Coronary artery (tissue), 2 donors: ENCODE data around the gene NOM1.
"Not testable (repeated sequence)": the region's sequence is repeated elsewhere in the genome, so short reads cannot be mapped to it uniquely, and the experiment has no call there.

Experiments
- DNase-seq: peaks from one replicate; pipeline ENCODE4 v3.0.0-alpha.2; 2017; ENCODE audit warnings: low spot score
- H3K27ac ChIP-seq, 2 donors: fragments of 200-600 bp; sonication (generic); one replicate each; pipeline ENCODE4 v1.5.1; 2016 to 2019
- H3K4me3 ChIP-seq: fragments of 200-600 bp; sonication (generic); 2 replicates; pipeline ENCODE4 v1.5.1; 2016; ENCODE audit warnings: mild to moderate bottlenecking, moderate library complexity
- CTCF ChIP-seq: fragments of 200-600 bp; sonication (generic); IDR thresholded peaks from one replicate; pipeline ENCODE4 v1.5.1; 2019; ENCODE audit warnings: antibody characterized with exemption

The NOM1 gene

GRCh38 chr7:156943091-156944041, 6.1 kb upstream of the NOM1 start:
- H3K4me3 ChIP-seq: no peak overlapping the region

GRCh38 chr7:156944876-156945275, 4.6 kb upstream of the NOM1 start:
- no peak overlapping the region for H3K4me3 ChIP-seq
- TF ChIP-seq CTCF: no peak

More at GRCh38 chr7:156943091-156944041, 6.1 kb upstream of the NOM1 start:
- H3K27ac ChIP-seq: no peak overlapping the region
- DNase-seq: no peak
- no peak for TF ChIP-seq CTCF

GRCh38 chr7:156947120-156947843, 2.2 kb upstream of the NOM1 start:
- no peak for DNase-seq
- Histone ChIP-seq H3K27ac (no peak overlapping the region), H3K4me3 (no peak overlapping the region)
- TF ChIP-seq CTCF: no peak

More at GRCh38 chr7:156944876-156945275, 4.6 kb upstream of the NOM1 start:
- no peak for DNase-seq
- no peak overlapping the region for H3K27ac ChIP-seq

- TF ChIP-seq CTCF: no peak
- peak overlapping the region; percentile 93 for H3K4me3 ChIP-seq
- no peak for DNase-seq
- H3K27ac ChIP-seq: no peak overlapping the region
Observed at GRCh38 chr7:156948361-156948760, 1.2 kb upstream of the NOM1 start.

- peak overlapping the region; percentile 93 for H3K4me3 ChIP-seq
- no peak for DNase-seq
- H3K27ac ChIP-seq: no peak overlapping the region
- TF ChIP-seq CTCF: no peak
Observed at GRCh38 chr7:156950381-156950858, 908 bp downstream of the NOM1 start.

GRCh38 chr7:156953215-156953614, 3.7 kb downstream of the NOM1 start:
- not testable (repeated sequence) for H3K27ac ChIP-seq, H3K4me3 ChIP-seq, DNase-seq

- no peak for TF ChIP-seq CTCF
- no peak overlapping the region for H3K4me3 ChIP-seq
- H3K27ac ChIP-seq: no peak overlapping the region
- no peak for DNase-seq
Observed at GRCh38 chr7:156954941-156955340, 5.4 kb downstream of the NOM1 start.
